Stimulated activated CD8-positive, alpha-beta memory T cell treated with anti-CD3 and anti-CD28 coated beads, Interleukin-7, amount 100 ng/mL, for 1 hour (primary cell): ENCODE data around the gene AKAP6.

Experiments
- DNase-seq, 2 donors: peaks; one replicate each; pipeline ENCODE4 v3.0.0-alpha.2; 2020; ENCODE audit warnings: low read depth in 2 of 2

Gene AKAP6

GRCh38 chr14:32332415-32333316 lies 3.6 kb downstream of the AKAP6 start:
- DNase-seq = no peak

GRCh38 chr14:32336702-32337101 lies 7.6 kb downstream of the AKAP6 start:
- DNase-seq = no peak

- no peak for DNase-seq
Observed at GRCh38 chr14:32337759-32338158, 8.7 kb downstream of the AKAP6 start.

- DNase-seq = no peak
Observed at GRCh38 chr14:32339188-32339587, 10.1 kb downstream of the AKAP6 start.

- DNase-seq = no peak
Observed at GRCh38 chr14:32341947-32342846, 13.1 kb downstream of the AKAP6 start.

- DNase-seq = no peak
Observed at GRCh38 chr14:32342847-32343194, 13.7 kb downstream of the AKAP6 start.

- DNase-seq = no peak
Observed at GRCh38 chr14:32343926-32344430, 14.9 kb downstream of the AKAP6 start.

GRCh38 chr14:32345311-32345791 lies 16.3 kb downstream of the AKAP6 start:
- DNase-seq = no peak

- no peak for DNase-seq
Observed at GRCh38 chr14:32349322-32349721, 20.2 kb downstream of the AKAP6 start.

- no peak for DNase-seq
Observed at GRCh38 chr14:32350020-32350419, 20.9 kb downstream of the AKAP6 start.

- no peak for DNase-seq
Observed at GRCh38 chr14:32352631-32353030, 23.5 kb downstream of the AKAP6 start.

GRCh38 chr14:32354716-32355115 lies 25.6 kb downstream of the AKAP6 start:
- DNase-seq = no peak

GRCh38 chr14:32358781-32359180 lies 29.7 kb downstream of the AKAP6 start:
- DNase-seq = no peak

- no peak for DNase-seq
Observed at GRCh38 chr14:32361674-32362073, 32.6 kb downstream of the AKAP6 start.

- no peak for DNase-seq
Observed at GRCh38 chr14:32363761-32364160, 34.7 kb downstream of the AKAP6 start.

GRCh38 chr14:32364941-32365340 lies 35.8 kb downstream of the AKAP6 start:
- no peak for DNase-seq

GRCh38 chr14:32366256-32366879 lies 37.3 kb downstream of the AKAP6 start:
- no peak for DNase-seq

GRCh38 chr14:32366986-32367385 lies 37.9 kb downstream of the AKAP6 start:
- no peak for DNase-seq

GRCh38 chr14:32367516-32367915 lies 38.4 kb downstream of the AKAP6 start:
- DNase-seq = no peak

GRCh38 chr14:32368107-32368506 lies 39.0 kb downstream of the AKAP6 start:
- DNase-seq = no peak

GRCh38 chr14:32370714-32371113 lies 41.6 kb downstream of the AKAP6 start:
- no peak for DNase-seq

GRCh38 chr14:32372154-32372553 lies 43.1 kb downstream of the AKAP6 start:
- no peak for DNase-seq
